HL-60 (cell line): ENCODE results near the gene CORO2A.

Experiments used
- TF ChIP-seq, protein P1 (sequence below): IDR thresholded peaks from one replicate; pipeline ENCODE4 v1.5.1; 2011; ENCODE audit warnings: low read length, control low read depth, inconsistent platforms; ENCODE audit not compliant: insufficient read depth
- TF ChIP-seq, protein P2 (sequence below): IDR thresholded peaks from 2 replicates; pipeline ENCODE4 v1.6.1; 2012; ENCODE audit warnings: low read depth; ENCODE audit not compliant: insufficient replicate concordance

DNA sequence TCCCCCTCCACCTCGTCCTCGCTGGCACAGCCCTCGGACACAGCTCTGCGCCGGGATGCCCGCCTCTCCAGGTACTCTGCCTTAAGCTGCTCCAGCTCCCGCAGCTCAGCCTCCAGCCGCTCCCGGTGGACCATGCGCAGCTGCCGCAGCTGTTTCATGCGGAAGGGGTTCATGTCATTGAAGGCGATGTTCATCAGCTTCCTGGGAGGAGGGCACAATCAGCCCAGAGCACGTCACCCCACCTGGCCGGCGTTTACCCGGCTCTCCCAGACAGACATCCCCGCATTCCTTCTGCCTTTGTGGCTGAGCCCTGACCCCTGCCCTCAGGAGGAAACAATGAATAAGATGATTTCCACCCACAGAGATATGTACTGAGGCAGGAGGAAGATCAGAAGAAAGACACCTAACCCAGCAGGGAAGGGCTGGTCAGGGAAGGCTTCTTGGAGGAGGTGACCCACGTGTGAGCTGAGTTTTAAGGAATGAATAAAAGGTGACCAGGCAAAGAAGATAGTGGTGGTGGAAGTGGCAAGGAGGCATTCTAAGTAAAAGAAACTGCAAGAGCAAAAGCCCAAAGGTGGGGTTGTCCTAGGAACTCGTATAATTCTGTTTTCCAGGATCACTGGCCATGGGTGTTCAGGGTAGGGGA is 7.1 kb upstream of the CORO2A start:
- TF ChIP-seq, protein P1, sequence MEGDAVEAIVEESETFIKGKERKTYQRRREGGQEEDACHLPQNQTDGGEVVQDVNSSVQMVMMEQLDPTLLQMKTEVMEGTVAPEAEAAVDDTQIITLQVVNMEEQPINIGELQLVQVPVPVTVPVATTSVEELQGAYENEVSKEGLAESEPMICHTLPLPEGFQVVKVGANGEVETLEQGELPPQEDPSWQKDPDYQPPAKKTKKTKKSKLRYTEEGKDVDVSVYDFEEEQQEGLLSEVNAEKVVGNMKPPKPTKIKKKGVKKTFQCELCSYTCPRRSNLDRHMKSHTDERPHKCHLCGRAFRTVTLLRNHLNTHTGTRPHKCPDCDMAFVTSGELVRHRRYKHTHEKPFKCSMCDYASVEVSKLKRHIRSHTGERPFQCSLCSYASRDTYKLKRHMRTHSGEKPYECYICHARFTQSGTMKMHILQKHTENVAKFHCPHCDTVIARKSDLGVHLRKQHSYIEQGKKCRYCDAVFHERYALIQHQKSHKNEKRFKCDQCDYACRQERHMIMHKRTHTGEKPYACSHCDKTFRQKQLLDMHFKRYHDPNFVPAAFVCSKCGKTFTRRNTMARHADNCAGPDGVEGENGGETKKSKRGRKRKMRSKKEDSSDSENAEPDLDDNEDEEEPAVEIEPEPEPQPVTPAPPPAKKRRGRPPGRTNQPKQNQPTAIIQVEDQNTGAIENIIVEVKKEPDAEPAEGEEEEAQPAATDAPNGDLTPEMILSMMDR, result no peak
- TF ChIP-seq, protein P2, sequence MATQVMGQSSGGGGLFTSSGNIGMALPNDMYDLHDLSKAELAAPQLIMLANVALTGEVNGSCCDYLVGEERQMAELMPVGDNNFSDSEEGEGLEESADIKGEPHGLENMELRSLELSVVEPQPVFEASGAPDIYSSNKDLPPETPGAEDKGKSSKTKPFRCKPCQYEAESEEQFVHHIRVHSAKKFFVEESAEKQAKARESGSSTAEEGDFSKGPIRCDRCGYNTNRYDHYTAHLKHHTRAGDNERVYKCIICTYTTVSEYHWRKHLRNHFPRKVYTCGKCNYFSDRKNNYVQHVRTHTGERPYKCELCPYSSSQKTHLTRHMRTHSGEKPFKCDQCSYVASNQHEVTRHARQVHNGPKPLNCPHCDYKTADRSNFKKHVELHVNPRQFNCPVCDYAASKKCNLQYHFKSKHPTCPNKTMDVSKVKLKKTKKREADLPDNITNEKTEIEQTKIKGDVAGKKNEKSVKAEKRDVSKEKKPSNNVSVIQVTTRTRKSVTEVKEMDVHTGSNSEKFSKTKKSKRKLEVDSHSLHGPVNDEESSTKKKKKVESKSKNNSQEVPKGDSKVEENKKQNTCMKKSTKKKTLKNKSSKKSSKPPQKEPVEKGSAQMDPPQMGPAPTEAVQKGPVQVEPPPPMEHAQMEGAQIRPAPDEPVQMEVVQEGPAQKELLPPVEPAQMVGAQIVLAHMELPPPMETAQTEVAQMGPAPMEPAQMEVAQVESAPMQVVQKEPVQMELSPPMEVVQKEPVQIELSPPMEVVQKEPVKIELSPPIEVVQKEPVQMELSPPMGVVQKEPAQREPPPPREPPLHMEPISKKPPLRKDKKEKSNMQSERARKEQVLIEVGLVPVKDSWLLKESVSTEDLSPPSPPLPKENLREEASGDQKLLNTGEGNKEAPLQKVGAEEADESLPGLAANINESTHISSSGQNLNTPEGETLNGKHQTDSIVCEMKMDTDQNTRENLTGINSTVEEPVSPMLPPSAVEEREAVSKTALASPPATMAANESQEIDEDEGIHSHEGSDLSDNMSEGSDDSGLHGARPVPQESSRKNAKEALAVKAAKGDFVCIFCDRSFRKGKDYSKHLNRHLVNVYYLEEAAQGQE, result no peak
